ENCODE results near the gene ME2.
"Not testable (repeated sequence)": the region's sequence is repeated elsewhere in the genome, so short reads cannot be mapped to it uniquely, and the experiment has no call there.

ME2 gene

DNA sequence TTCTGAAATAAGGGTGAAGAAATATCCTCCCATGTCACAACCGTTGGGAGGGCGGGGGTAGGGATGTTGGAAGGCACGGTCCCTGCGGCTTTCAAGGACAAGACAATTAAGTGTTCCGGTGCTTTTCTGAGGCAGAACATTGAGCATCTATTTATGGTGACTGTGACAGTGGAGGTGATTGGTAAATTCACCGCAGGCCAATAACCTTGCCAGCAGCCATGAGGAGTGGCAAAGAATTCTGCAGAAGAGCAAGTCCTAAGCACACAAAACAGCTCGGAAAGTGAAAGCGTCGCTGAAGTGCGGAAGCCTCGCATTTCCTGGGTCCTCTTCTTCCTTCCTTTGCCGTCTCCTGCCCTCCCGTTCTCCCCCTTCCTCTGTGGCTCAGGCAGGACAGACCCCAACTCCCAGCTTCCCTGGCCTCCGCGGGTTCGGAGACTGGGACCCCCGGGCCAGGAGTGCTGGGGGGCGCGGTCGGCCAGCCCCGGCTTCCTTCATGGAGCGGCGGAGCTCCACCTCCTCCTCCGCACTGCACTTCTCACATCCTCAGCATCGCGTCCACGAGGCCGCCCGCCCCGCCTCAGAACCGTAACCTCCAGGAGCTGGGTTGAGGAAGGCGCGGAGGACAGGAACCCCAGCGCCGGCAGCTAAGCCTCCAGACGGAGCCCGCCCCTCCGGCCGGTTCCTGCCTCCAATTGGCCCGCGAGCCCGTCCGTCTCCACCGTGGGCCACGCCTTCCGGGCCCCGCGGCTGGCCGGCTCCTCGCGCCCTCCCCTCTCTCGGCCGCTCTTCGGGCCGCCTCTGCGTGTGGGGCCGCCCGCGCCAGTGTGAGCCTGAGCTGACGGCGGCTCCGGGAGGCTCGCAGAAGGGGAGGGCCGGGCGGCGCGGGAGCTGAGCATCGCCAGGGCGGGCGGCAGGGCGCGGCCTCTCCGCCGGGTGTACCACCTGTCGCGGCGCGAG lies at the start of gene ME2:
ME2 (plus strand) TSS at position 774 of the 957 bp plus-strand sequence. CDS start 16,703 bp downstream, outside the sequence.
- peak; percentile 94 for DNase-seq

DNA sequence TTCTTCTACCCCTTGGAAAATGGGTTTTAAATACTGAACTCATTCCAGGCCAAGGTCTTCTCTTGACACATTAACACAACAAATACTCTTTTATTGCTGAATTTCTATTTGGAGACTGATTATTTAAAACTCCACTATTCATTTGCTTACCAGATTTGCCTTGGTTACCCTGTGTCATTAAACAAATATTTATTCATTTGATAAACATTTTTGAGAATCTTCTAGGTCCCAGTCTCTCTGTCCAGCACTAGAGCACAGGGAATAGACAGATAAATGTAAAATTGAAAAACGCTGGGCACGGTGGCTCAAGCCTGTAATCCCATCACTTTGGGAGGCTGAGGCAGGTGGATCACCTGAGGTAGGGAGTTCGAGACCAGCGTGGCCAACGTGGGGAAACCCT lies 49.3 kb upstream of the ME2 start:
- no peak for DNase-seq

DNA sequence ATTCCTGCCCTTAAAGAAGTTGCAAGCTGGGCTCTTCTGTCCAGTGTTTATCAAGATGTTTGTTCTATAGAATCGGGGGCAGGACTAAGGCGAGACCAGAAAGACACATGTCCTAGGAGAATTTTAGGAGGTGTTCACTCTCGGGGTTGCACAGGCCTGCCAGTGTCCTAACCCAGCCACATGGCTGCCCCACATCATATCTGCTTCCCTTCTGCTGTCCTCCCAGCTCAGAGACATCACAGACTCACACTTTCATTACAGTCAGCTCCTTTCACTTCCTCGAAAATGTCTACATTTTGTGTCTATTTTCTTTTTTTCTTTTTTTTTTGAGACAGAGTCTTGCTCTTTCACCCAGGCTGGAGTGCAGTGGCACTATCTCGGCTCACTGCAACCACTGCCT lies 48.4 kb upstream of the ME2 start:
- no peak for DNase-seq

DNA sequence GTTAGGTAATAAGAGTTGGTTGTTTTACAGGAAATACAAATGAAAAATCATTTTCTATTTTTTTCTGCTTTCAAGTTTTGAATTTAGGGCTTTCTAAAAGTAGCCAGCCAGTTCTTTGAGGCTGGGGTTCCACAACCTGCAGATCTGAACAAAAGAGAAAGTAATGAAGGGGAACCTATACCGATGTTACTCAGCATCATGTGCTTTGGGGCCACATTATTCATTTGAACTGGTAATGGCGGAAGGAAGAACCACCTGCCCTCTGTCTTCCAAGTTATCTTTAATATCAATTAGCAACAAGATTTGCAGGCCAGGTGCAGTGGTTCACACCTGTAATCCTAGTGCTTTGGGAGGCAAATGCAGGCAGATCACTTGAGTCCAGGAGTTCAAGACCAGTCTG lies 46.2 kb upstream of the ME2 start:
- no peak for DNase-seq

DNA sequence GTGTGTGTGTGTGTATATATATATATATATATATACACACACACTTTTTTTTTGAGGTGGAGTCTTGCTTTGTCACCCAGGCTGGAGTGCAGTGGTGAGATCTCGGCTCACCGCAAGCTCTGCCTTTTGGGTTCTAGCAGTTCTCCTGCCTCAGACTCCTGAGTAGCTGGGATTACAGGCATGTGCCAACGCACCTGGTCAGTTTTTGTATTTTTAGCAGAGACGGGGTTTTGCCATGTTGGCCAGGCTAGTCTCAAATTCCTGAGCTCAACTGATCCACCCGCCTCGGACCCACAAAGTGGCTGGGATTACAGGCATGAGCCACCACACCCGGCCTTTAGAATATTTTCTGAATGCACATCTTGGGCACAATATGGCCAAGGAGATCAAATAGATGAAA lies 45.4 kb upstream of the ME2 start:
- DNase-seq, result not testable (repeated sequence)

DNA sequence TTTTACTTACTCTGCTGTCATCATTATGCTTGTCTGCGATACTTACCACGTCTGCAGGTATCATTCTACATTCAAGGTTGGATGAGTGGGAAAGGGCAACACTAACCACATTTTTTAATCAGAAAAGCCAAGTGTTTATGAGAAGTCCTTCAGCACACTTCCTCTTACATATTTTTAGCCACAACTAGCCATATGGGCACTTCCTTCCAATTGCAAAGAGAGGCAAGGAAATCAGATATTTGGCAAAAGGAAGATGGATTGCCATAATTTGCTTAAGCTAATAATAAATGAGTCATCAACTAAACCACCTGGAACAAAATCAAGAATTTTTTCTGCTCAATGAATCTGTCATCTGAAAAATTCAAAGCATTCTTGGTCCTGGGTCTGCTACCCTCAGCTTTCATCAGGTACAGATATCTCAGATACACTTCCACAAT lies 42.4 kb upstream of the ME2 start:
- DNase-seq, result no peak

DNA sequence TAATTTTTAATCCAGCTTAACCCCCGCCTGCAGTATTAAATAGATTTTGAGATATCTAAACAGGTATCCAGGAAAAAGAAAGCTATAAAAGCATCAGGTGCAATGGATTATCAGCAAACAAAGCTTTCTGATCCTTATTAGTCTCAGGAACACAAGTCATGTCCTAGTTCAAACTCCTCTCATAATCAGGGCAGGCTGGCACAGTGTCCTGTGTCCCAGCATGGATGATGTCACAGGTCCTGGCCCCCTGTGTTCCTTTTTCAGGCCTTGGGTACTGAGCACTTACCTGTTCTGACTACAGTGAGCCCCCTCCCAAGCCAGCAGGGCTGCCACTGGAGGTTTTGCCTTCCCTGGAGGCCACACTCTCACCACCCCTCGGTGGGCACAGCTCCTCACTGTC lies 39.6 kb upstream of the ME2 start:
- DNase-seq, result no peak

DNA sequence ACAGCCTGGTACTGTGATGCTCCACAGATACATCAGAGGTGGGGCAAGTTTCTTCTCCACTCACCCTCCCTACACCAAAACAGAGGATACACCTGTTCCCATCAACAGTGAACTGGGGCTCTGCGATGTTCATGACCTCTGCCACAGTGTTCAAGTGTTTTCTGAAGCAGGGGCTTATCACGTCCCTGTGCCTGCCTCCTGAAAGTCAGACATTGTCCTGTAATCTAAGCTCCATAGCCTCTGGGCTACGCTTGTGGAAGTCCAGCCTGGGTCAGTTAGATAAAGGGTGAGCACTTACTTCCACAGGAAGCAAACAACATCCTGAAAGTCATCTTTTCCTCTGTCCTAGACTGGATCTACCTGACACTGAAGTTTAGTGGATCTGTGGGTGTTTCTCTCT lies 38.9 kb upstream of the ME2 start:
- DNase-seq, result no peak

DNA sequence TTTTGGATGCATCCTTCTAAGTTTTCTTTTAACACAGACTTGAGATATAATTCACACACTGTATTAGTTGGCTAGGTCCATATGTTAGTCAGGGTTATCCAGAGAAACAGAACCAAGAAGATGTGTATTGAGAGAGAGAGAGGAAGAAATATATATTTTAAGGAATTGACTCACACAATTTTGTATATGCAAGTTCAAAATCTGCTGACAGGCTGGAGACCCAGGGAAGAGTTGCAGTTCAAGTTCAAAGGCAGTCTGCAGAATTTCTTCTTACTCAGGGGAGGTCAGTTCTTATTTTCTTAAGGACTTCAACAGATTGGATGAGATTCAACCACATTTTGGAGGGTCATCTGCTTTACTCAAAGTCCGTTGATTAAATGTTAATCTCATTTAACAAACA lies 36.1 kb upstream of the ME2 start:
- DNase-seq, result no peak

DNA sequence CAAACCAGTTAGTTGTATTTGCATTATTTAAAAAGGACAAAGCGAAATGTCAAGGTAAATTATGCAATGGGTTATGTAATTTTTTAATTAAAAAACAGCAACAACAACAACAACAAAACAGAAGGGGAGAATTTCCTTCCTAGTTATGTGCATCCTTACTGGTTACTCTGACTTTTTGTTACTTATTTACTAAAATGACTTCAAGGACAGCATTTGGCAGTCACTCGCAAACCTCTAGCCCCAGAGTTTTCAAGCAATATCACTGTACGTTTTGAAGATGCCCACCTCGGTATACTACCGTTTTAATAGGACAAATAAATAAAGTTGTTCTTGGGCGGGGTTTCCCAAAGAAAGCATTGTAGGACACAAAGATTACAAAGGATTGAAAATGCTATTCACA lies 34.4 kb upstream of the ME2 start:
- no peak for DNase-seq

DNA sequence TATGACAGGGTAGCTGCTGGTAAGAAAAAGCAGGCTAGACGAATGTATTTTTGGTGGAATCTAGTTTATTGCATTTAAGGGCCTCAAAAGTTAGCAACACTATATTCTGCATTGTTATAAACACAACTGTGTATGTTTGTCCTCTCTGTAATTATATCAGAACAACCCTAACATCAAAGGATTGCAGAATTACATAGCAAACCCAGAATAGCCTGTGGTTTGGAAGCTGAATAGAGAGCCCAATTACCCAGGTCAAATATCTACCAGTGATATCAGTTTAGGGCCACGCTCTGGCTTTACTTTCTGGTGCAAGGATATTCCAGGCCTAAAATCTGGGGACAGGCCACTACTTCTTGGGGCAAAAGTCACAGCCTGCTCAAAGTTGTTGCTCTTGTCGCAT lies 34.0 kb upstream of the ME2 start:
- no peak for DNase-seq

DNA sequence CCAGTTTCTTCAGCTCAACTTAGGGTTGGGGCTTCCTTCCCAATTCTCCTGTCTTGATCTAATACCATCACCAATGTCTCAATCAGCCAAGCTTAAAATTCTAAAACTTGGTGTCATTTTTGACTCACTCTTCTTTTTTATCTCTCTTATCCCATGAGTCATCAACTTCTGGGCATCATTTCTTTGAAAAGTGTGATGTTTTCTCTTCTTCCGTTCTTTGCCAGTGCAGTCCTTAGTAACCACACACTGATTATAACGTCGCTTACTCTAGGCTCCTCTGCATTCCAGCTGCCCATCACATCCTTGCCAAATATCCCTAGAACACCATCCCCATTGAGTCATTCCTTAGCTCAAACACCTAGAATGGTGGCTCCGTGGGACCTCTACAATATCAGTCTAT lies 31.7 kb upstream of the ME2 start:
- no peak for DNase-seq

DNA sequence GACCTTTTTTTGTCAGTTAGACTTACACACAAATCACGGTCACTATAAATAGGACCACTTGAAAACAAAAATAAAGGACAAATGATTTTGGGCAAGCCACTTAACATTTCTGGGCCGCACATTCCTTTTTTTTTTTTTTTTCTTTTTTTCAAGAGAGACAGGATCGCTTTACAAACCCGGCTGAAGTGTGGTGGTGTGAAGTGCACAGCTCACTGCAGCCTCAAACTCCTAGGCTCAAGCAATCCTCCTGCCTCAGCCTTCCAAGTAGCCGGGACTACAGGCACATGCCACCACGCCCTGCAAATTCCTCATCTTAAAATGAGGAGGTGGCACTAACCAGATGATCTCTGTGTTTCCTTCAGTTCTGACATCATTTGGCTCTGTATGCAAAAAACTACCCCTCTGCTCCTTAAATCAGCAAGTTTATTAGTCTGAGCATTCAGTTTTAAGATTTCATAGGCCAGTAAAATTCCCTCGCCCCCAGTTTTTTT lies 30.8 kb upstream of the ME2 start:
- no peak for DNase-seq

DNA sequence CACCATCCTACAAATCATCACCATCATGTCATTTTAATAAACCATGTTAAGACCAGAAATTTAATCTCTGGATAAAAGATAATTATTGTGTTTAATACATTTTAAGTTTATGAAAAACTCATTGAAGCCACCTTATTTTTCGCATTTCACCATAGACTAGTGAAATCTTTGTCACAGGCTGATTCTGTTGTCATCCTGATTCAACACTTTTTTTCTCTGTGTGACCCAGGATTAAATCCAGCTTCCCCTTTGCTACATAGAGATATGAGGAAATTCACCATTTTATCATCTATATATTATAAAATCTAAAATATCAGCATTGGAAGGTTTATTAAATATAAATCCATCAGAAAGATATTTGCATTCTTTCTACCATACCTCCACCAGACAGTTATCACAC lies 29.9 kb upstream of the ME2 start:
- no peak for DNase-seq

DNA sequence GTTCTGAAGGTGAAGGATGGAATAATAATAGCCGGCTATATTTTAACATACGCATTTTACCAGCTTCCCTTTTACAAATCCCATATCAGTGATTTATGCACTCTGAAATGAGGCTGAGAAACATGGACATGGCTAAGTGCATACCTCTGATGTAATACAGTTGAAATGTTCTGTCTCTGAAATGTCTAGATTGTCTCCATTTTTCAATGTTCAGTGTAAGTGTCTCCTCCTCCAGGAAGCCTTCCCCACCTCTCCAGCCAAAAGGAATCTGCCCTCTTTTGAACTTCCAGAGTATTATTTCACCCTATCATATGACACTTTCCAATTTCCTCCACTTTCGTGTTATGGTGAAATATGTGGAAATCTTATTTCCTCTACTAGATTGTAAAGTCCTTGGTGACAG lies 29.5 kb upstream of the ME2 start:
- DNase-seq, result no peak

DNA sequence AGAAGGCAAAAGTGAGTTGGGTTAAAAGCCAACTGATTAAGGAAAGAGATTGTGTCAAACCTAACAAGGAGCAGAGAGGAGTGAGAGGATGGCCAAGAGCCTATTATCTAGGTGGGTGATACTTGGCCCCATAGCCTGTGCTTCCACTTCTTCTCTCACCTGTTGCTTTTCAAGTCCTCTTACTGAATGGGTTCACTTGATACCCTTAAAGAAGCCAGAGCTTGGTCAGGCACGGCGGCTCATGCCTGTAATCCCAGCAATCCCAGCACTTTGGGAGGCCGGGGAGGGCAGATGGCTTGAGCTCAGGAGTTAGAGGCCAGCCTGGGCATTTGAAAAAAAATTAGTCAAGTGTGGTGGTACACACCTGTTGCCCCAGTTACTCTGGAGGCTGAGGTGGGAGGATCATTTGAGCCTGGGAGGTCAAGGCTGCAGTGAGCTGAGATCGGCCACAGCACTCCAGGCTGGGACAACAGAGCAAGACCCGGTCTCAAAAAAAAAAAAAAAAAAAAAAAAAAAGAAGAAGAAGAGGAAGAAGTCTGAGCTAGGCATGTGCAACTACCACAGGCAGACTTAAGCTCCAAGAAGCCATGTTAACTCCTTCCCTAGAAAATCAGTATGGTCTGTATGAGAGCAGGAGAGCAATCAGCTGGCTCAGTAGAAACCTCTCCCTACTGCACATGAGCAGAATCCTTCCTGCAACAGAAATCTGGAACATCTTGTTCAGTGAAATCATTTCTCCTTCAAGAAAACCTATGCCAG lies 28.4 kb upstream of the ME2 start:
- DNase-seq, result no peak

DNA sequence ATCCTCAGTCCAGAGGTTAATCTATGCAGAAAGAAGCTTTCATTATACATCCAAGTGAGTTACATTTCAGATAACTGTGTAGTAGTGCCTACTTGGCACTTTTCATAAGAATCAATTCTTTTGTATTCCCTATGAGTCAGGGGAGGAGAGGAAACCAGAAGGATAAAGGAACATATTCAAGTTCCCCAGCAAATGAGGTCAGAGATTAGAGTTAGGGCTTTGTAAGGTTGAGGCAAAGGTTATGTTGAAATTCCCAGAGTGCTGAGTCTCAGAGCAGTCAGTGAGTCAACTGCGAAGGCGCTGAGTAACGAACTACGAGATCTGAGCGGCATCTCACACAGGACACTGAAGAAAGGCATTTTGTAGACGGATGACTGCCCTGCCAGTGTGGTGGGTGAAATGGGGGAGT lies 25.1 kb upstream of the ME2 start:
- DNase-seq, result no peak

DNA sequence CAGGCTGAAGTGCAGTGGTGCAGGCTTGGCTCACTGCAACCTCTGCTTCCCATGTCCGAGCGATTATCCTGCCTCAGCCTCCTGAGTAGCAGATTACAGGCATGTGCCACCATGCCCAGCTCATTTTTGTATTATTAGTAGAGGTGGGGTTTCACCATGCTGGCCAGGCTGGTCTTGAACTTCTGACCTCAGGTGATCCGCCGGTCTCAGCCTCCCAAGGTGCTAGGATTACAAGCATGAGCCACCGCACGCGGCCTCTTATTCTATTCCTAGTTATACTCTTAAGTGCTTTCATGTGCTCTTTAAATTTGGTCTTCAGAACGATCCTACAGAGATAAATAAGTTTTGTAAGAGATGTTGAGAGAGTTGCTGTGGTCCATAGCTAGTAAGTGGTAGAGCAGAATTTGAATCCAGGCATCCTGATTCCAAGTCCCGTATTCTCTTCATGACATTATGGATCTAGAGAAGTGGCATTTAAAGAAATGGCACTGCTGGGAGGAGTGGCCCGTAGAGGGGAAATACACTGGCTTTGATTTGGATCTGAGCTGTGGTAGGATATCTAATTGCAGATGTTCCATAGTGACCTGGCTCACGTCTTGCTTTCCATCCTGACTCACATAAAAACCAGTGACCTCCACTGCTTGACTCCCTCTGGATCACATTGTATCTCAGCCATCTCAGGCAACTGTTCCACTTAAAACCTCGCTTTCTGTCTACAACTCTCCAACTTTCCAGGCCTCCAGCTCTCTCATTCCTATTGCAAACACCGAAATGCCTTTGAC lies 22.8 kb upstream of the ME2 start:
- no peak for DNase-seq

DNA sequence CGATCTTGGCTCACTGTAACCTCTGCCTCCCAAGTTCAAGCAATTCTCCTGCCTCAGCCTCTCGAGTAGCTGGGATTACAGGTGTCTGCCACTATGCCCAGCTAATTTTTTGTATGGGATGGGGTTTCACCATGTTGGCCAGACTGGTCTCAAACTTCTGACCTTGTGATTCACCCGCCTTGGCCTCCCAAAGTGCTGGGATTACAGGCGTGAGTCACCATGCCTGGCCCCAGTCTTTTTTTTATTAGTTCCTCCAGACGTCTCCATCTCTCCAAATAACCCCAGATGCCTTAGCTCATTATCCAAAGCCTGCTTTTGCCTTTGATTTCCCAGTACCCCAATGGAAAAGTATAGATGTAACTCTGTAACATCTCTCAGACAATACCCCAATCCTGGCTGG lies 21.8 kb upstream of the ME2 start:
- not testable (repeated sequence) for DNase-seq

DNA sequence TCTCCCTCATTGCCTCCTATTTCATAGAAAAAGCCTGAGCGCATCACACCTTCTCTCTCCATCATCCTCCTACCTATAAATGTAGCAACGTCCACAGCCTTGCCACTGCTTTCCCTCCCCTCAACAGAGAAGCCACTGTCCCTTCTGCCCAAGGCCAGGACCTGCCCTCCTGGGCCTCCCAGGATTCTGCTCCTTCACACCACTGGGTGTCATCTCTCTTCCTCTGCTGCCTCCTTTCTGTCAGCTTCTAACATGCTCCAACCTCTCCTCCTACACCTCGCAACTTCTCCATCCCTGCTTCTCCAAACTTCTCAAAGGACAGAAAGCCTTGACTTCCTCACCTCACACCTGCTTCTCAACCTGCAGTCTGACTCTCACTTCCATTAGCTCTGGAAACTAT lies 21.2 kb upstream of the ME2 start:
- DNase-seq, result no peak

DNA sequence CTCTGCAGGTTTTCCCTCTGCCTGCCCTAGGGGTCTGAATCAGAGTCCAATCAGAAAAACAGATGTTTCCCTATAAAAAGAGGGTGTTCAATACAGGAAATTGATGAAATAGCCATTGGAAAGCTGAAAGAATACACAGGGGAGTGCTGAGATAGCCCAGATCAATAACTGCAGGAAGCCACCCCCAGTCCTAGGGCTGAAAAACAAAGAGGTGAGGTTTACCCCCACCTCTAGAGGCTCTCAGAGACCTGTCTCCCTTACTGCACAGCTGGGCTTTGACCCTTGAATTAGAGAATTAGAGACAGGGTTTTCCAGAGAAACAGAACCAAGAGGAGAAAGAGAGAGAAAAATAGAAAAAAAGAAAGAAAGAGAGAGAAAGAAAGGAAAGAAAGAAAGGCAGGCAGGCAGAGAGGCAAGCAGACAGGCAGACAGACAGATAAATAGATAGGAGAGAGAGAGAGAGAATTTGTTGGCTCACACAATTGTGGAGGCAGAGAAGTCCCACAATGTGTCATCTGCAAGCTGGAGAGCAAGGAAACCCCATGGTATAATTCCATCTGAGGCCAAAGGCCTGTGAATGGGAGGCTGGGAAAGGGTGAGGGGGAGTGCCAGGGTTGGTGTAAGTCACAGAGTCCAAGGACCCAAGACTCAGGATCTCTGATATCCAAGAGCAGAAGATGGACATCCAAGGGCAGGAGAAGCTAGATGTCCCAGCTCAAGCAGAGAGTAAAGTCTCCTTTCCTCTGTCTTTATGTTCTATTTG lies 18.9 kb upstream of the ME2 start:
- no peak for DNase-seq

DNA sequence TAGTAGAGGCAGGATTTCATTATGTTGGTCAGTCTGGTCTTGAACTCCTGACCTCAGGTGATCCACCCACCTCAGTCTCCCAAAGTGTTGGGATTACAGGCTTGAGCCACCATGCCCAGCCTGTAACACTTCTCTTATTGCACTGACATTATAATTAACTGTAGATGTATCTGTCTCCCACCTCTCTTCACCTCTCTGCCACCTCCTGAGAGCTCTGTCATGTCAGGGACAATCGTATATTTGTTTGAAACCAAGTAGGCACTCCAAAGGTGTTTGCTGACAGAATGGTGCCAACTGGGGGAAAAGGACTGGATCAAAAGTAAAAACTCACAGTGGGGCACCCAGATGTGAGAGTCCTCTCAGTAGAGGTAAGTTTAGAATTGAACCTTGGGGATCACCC lies 17.3 kb upstream of the ME2 start:
- DNase-seq, result no peak

Measured in stimulated activated CD4-positive, alpha-beta T cell treated with anti-CD3 and anti-CD28 coated beads, Interleukin-1b, Interleukin-23, amount 100 ng/mL, for 48 hours (primary cell).